GM06990 (cell line): ENCODE measurements around the gene ZNF618.

Source experiments
- DNase-seq: peaks from one replicate; pipeline ENCODE4 v3.0.0-alpha.2; 2011; ENCODE audit not compliant: insufficient read length; ENCODE audit errors: extremely low read depth
- H3K27me3 ChIP-seq: replicated peaks from 2 replicates; pipeline ENCODE4 v1.6.0; 2011; ENCODE audit warnings: low read length; ENCODE audit not compliant: control insufficient read depth, insufficient read depth
- H3K36me3 ChIP-seq: 2 replicates; pipeline ENCODE4 v1.5.1; 2011; ENCODE audit warnings: low read length; ENCODE audit not compliant: control insufficient read depth, insufficient read depth
- H3K4me3 ChIP-seq: replicated peaks from 2 replicates; pipeline ENCODE4 v1.5.1; 2011; ENCODE audit warnings: low read depth, mild to moderate bottlenecking, control low read depth, low read length
- TF ChIP-seq, protein P1 (sequence below): IDR thresholded peaks from 2 replicates; pipeline ENCODE4 v1.5.1; 2011; ENCODE audit warnings: low read length, control low read depth, mild to moderate bottlenecking, inconsistent platforms; ENCODE audit not compliant: insufficient read depth, poor library complexity, severe bottlenecking

ZNF618 gene

DNA sequence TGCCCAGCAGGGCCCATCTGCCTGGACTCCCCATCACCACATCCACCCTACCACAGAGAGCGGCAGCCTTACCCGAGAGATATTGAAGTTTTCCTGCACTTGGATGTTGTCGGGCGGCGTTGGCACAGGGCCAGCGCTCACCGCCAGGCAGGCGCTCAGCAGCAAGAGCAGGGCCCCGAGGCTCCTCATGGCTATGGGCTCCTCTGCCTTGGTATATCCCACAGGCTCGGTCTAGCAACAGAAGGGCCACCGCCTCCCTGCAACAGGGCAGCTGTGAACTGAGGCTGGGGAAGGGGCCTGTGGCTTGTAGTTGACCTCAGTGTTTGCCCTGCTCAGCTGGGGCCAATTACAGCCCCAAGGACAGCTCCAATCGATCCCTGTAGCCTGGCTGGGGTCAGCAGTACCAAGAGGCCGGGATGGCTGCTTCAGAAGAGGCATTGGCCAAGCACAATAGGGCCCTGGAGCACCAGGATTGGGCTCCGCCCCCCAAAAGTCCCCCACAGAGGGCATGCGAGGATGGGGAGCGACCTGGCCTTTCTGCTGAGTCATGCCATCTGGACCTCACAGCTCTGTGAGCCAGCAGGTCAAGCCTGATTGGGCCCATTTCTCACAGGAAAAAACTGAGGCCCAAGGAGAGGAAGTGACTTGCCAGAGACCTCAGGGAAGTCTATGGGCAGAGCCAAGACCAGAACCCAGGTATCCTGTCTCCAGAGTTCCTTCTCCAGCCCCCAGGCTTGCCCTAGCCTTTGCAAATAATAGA, 202.1 kb downstream of the ZNF618 start, which contains the start of gene AMBP:
TSS of gene AMBP (minus strand) at position 280 of the 760 bp plus-strand sequence. CDS start at position 189, 91 bp downstream.
- DNase-seq: no peak
- Histone ChIP-seq H3K36me3 (no peaks in the 10 kb centered on the region), H3K27me3 (no peaks in the 10 kb centered on the region), H3K4me3 (no peak within 1 kb of the TSS)
- TF ChIP-seq, protein P1, sequence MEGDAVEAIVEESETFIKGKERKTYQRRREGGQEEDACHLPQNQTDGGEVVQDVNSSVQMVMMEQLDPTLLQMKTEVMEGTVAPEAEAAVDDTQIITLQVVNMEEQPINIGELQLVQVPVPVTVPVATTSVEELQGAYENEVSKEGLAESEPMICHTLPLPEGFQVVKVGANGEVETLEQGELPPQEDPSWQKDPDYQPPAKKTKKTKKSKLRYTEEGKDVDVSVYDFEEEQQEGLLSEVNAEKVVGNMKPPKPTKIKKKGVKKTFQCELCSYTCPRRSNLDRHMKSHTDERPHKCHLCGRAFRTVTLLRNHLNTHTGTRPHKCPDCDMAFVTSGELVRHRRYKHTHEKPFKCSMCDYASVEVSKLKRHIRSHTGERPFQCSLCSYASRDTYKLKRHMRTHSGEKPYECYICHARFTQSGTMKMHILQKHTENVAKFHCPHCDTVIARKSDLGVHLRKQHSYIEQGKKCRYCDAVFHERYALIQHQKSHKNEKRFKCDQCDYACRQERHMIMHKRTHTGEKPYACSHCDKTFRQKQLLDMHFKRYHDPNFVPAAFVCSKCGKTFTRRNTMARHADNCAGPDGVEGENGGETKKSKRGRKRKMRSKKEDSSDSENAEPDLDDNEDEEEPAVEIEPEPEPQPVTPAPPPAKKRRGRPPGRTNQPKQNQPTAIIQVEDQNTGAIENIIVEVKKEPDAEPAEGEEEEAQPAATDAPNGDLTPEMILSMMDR: no peak

DNA sequence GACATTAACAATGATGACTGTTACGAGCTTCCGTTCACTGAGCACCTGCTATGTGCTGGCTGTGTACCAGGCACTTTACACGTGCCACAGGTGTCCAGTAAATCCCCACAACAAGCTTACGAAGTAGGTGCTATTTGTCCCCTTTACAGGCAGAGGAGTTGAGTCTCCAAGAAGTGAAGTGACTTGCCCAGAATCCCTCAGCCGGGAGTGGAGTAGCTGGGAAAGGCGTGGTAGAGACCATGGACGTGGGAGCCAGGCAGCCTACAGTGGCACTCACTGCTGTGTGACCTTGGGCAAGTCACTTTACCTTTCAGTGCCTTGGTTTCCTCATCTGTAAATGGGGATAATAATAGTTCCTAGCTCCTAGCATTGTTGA, 202.7 kb downstream of the ZNF618 start:
- H3K36me3 ChIP-seq: no peaks in the 10 kb centered on the region
- no peak overlapping the region for H3K4me3 ChIP-seq
- TF ChIP-seq, protein P1: no peak
- H3K27me3 ChIP-seq: no peaks in the 10 kb centered on the region
- DNase-seq: no peak

GRCh38 chr9:114080195-114080772, 204.2 kb downstream of the ZNF618 start:
- no peak for DNase-seq
- TF ChIP-seq, protein P1: no peak
- no peaks in the 10 kb centered on the region for H3K36me3 ChIP-seq
- no peaks in the 10 kb centered on the region for H3K27me3 ChIP-seq
- H3K4me3 ChIP-seq: no peak overlapping the region

DNA sequence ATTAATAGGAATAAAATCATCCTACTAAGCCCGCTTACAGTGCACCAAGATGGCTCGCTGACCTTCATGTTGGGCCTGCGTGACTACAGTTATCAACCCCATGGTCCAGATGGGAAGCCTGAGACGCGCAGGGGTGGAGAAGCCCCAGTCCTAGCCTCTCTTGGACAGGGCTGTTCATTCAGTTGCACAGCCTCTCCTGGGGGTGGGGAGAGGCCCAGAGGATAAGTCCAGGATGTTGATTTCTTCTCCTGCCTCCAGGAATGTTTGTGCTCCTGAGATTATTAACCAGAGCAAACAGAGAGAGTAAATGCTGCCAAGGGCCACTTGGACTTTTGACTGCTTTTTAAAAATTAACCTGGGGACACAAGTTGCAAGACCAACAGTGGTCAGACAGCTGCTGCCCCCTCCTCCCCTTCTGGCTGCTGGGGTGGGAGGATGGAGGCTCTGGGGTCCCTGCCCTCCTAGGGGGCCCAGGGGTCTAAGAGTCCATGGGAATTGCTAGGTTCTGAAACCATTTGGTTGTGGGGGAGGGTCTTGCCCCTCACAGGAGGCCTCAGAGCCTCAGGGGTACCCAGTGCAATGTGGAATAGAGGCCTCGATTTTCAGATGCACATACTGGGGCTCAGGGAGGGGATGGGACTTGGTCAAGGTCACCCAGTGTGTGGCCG, 204.8 kb downstream of the ZNF618 start:
- Histone ChIP-seq H3K27me3 (0 out of 2 replicates have a peak, but pooled peaks cover 1% of the 10 kb centered on the region), H3K36me3 (no peaks in the 10 kb centered on the region), H3K4me3 (no peak overlapping the region)
- TF ChIP-seq, protein P1: no peak
- no peak for DNase-seq

DNA sequence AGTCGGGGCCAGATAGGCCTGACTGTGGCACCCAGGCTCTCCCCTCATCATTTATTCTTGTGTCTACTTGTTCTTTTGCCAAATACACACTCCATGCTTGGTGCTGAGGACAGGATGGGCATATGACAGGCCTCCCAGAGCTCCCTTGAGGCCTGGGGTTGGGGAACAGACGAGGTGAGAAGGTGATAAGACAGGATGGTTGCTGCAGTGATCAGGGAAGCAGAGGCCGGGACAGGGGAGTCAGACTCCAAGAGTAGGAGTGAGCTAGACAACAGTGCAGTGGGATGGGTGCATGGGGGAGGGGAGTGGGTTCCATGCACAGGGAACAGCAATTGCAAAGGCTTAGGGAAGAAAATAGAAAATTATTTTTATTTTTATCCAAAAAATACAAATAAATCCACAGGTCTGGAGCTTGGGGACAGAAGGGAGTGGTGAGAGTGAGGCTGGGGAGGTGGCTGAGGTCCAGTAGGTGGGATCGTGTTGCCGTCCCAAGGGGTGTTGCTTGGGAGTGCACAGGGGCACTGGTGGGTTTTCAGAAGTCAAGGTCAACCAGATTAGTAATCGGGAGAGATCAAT, 205.4 kb downstream of the ZNF618 start:
- DNase-seq: no peak
- Histone ChIP-seq H3K27me3 (peaks cover 1% of the 10 kb centered on the region; the same call in 1 of the 2 replicates), H3K4me3 (no peak overlapping the region), H3K36me3 (no peaks in the 10 kb centered on the region)
- TF ChIP-seq, protein P1: no peak
